Liver (tissue), 9 donors: ENCODE measurements around the gene BCKDHB. TPM values are rescaled to one million over a fixed set of nuclear protein-coding genes. Genes with fewer than 3 reads are reported as not detected.
A peak's percentile ranks its signal among the peaks of the same experiment; 100 is the strongest.
"Not testable (repeated sequence)": the region's sequence is repeated elsewhere in the genome, so short reads cannot be mapped to it uniquely, and the experiment has no call there.

ENCODE experiments used
- DNase-seq: peaks from one replicate; pipeline ENCODE4 v3.0.0-alpha.2; 2017; ENCODE audit warnings: low spot score
- H3K27ac ChIP-seq, 2 donors: one replicate each; pipeline ENCODE4 v1.7.0; 2013; ENCODE audit warnings: inconsistent platforms in 2 of 2, low read length in 2 of 2, control low read depth in 1 of 2, low read depth in 1 of 2, mild to moderate bottlenecking in 1 of 2
- H3K27me3 ChIP-seq, 4 donors: one replicate each; pipeline versions ENCODE4 v1.6.1 to v1.7.0; 2013; ENCODE audit warnings: low read length in 3 of 4, inconsistent platforms in 1 of 4, mild to moderate bottlenecking in 1 of 4, moderate library complexity in 1 of 4; ENCODE audit not compliant: control insufficient read depth in 4 of 4, insufficient read depth in 4 of 4
- H3K36me3 ChIP-seq, 4 donors: one replicate each; pipeline versions ENCODE4 v1.6.1 to v1.7.0; 2013; ENCODE audit warnings: low read length in 3 of 4, mild to moderate bottlenecking in 3 of 4, low read depth in 1 of 4, moderate library complexity in 1 of 4; ENCODE audit not compliant: control insufficient read depth in 4 of 4, insufficient read depth in 3 of 4
- H3K4me1 ChIP-seq, 4 donors: one replicate each; pipeline versions ENCODE4 v1.6.1 to v1.7.0; 2013; ENCODE audit warnings: low read length in 3 of 4, mild to moderate bottlenecking in 3 of 4, moderate library complexity in 1 of 4; ENCODE audit not compliant: control insufficient read depth in 4 of 4, insufficient read depth in 4 of 4
- H3K4me3 ChIP-seq, 3 donors: one replicate each; pipeline versions ENCODE4 v1.6.1 to v1.7.0; 2013; ENCODE audit warnings: low read length in 3 of 3, control low read depth in 1 of 3, low read depth in 1 of 3, mild to moderate bottlenecking in 1 of 3
- H3K9ac ChIP-seq, 2 donors: one replicate each; pipeline ENCODE4 v1.7.0; 2013; ENCODE audit warnings: low read length in 2 of 2, mild to moderate bottlenecking in 2 of 2, moderate library complexity in 2 of 2, control low read depth in 1 of 2, low read depth in 1 of 2
- H3K9me3 ChIP-seq, 4 donors: one replicate each; pipeline versions ENCODE4 v1.6.1 to v1.7.0; 2013; ENCODE audit warnings: low read length in 3 of 4; ENCODE audit not compliant: control insufficient read depth in 4 of 4
- CTCF ChIP-seq: fragments of 150-350 bp; IDR thresholded peaks from 2 replicates; pipeline ENCODE4 v1.5.1; 2017; ENCODE audit warnings: improper control_type of control experiment, low read depth, low read length; ENCODE audit not compliant: missing input control
- EGR1 ChIP-seq, 2 donors: IDR thresholded peaks; 2 replicates each; pipeline ENCODE4 v1.6.1; 2016 to 2018; ENCODE audit warnings: antibody characterized with exemption in 2 of 2, low read depth in 2 of 2
- FOXA1 ChIP-seq: IDR thresholded peaks from 2 replicates; pipeline ENCODE4 v1.6.1; 2016; ENCODE audit warnings: antibody characterized with exemption
- FOXA2 ChIP-seq: IDR thresholded peaks from 2 replicates; pipeline ENCODE4 v1.6.1; 2016; ENCODE audit warnings: antibody characterized with exemption
- GABPA ChIP-seq, 2 donors: IDR thresholded peaks in 1 of 2; conservative IDR thresholded peaks in 1 of 2; 2 replicates each; pipeline ENCODE4 v1.6.1; 2016; ENCODE audit warnings: antibody characterized with exemption in 2 of 2, mild to moderate bottlenecking in 1 of 2, moderate library complexity in 1 of 2
- HNF4A ChIP-seq, 2 donors: conservative IDR thresholded peaks; 2 replicates each; pipeline ENCODE4 v1.6.1; 2016; ENCODE audit warnings: antibody characterized with exemption in 2 of 2, mild to moderate bottlenecking in 2 of 2
- JUND ChIP-seq, 2 donors: IDR thresholded peaks; 2 replicates each; pipeline ENCODE4 v1.6.1; 2016; ENCODE audit warnings: antibody characterized with exemption in 2 of 2
- MAX ChIP-seq: IDR thresholded peaks from 2 replicates; pipeline ENCODE4 v1.6.1; 2016; ENCODE audit warnings: antibody characterized with exemption
- NR2F2 ChIP-seq: IDR thresholded peaks from 2 replicates; pipeline ENCODE4 v1.6.1; 2016; ENCODE audit warnings: antibody characterized with exemption
- RAD21 ChIP-seq, 2 donors: IDR thresholded peaks; 2 replicates each; pipeline ENCODE4 v1.6.1; 2016; ENCODE audit warnings: antibody characterized with exemption in 2 of 2, mild to moderate bottlenecking in 2 of 2
- REST ChIP-seq: IDR thresholded peaks from 2 replicates; pipeline ENCODE4 v1.6.1; 2016; ENCODE audit warnings: antibody characterized with exemption, mild to moderate bottlenecking
- RXRA ChIP-seq, 2 donors: IDR thresholded peaks; 2 replicates each; pipeline ENCODE4 v1.6.1; 2017 to 2018; ENCODE audit warnings: antibody characterized with exemption in 2 of 2, mild to moderate bottlenecking in 1 of 2
- SP1 ChIP-seq: IDR thresholded peaks from 2 replicates; pipeline ENCODE4 v1.6.1; 2018; ENCODE audit warnings: antibody characterized with exemption, mild to moderate bottlenecking
- TAF1 ChIP-seq: conservative IDR thresholded peaks from 2 replicates; pipeline ENCODE4 v1.6.1; 2016; ENCODE audit warnings: antibody characterized with exemption, mild to moderate bottlenecking
- YY1 ChIP-seq: IDR thresholded peaks from 2 replicates; pipeline ENCODE4 v1.6.1; 2016; ENCODE audit warnings: antibody characterized with exemption, mild to moderate bottlenecking
- ZBTB33 ChIP-seq: IDR thresholded peaks from 2 replicates; pipeline ENCODE4 v1.6.1; 2016; ENCODE audit warnings: antibody characterized with exemption
- WGBS: extraction: QIAGEN DNeasy Blood & Tissue Kit; methylation state at CpG from one replicate; pipeline ENCODE4 v1.1.7; 2013; 5-methylcytosine and 5-hydroxymethylcytosine counted together
- polyA plus RNA-seq, 2 donors: library from polyadenylated mRNA; stranded (reverse) in 1 of 2; unstranded in 1 of 2; fragments of 200-250 nt in 1 of 2; fragments of >200 nt in 1 of 2; fragmentation: Nextera tagmentation in 1 of 2; extraction: Ambion mirVana in 1 of 2; gene quantifications; one replicate each; pipeline versions ENCODE4 v1.2.1 to v1.2.3, GENCODE V29; 2013 to 2015
- total RNA-seq, 2 donors: library from RNA; depleted of rRNA; stranded (reverse); fragments of >200 nt; gene quantifications; one replicate each; pipeline ENCODE4 v1.2.3, GENCODE V29; 2014
- TF ChIP-seq, protein P1 (sequence below): IDR thresholded peaks from 2 replicates; pipeline ENCODE4 v1.6.1; 2016; ENCODE audit warnings: antibody characterized with exemption
- donor health status: healthy.
- donor health status: healthy.
- donor health status: healthy.
- donor health status: healthy.
- donor health status: healthy.

The BCKDHB gene
- total and polyA plus RNA-seq, 4 donors, result 13.0 to 74.8 (median 31.6) TPM

DNA sequence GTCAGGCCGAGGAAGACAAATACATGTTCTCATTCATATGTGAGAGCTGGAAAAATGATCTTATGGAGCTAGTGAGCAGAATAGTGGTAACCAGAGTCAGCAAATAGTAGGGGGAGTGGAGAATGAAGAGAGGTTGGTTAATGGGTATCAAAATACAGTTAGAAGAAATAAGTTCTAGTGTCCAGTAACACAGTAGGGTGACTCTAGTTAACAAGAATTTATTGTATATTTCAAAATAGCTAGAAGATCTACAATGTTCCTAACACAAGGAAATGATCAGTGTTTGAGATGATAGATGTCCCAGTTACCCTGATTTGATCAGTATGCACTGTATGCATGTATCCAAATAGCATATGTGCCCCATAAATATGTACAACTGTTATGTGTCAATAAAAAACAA lies 128.4 kb downstream of the BCKDHB start:
- H3K36me3 ChIP-seq, result no peaks in the 10 kb centered on the region
- WGBS, result 94% methylated on average over 1 of the region's 1 CpG
- TF ChIP-seq YY1 (no peak), RXRA (IDR thresholded peaks at IDR 0.05) (no peak), GABPA (IDR thresholded peaks at IDR 0.05 in 1 of 2, conservative IDR thresholded peaks at IDR 0.05 in 1 of 2) (no peak), FOXA1 (no peak), JUND (IDR thresholded peaks at IDR 0.05) (no peak), HNF4A (conservative IDR thresholded peaks at IDR 0.05) (no peak), SP1 (no peak), MAX (no peak)
- TF ChIP-seq, protein P1, sequence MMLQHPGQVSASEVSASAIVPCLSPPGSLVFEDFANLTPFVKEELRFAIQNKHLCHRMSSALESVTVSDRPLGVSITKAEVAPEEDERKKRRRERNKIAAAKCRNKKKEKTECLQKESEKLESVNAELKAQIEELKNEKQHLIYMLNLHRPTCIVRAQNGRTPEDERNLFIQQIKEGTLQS, result no peak

DNA sequence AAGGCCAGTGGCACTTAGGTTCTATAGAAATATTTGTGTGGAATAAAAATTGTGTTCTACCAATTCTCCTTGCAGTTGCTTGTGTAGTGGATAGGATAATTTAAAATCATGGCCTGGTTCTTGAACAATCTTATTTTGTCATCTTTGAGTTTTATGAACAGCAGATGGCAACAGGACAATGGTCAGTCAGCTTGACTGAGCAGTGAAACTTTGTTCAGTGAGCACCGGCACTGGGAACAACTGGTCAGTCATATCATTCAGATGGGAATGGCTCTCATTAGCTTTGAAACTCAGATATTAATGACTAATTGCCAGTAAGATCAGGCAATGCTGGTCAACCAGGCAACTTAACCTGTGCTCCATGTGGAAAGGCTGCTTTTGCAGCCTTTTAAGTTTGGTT lies 129.2 kb downstream of the BCKDHB start:
- no peak for DNase-seq
- TF ChIP-seq RAD21 (IDR thresholded peaks at IDR 0.05), result peak in 1 of 2 donors; percentile 24
- TF ChIP-seq HNF4A (conservative IDR thresholded peaks at IDR 0.05), result no peak
- no peak for TF ChIP-seq FOXA2
- Histone ChIP-seq H3K4me1 (no peaks in the 10 kb centered on the region), H3K36me3 (no peaks in the 10 kb centered on the region), H3K27me3 (no peaks in the 10 kb centered on the region), H3K4me3 (no peak overlapping the region), H3K9ac (no peak overlapping the region), H3K27ac (no peak overlapping the region), H3K9me3 (no peaks in the 10 kb centered on the region)
- WGBS, result 76% methylated on average over 1 of the region's 1 CpG

More for the DNA sequence above, 128.4 kb downstream of the BCKDHB start:
- Histone ChIP-seq H3K4me1 (no peaks in the 10 kb centered on the region), H3K27me3 (no peaks in the 10 kb centered on the region), H3K27ac (no peak overlapping the region), H3K9ac (no peak overlapping the region), H3K9me3 (no peaks in the 10 kb centered on the region), H3K4me3 (no peak overlapping the region)
- DNase-seq, result no peak

- WGBS, result 98% methylated on average over 2 of the region's 2 CpGs
- H3K27me3 ChIP-seq, DNase-seq, H3K4me3 ChIP-seq, H3K4me1 ChIP-seq, H3K27ac ChIP-seq, H3K9ac ChIP-seq, H3K9me3 ChIP-seq, H3K36me3 ChIP-seq: not testable (repeated sequence)
Measured at GRCh38 chr6:80238754-80239153, 132.3 kb downstream of the BCKDHB start.

GRCh38 chr6:80245043-80245442 lies 138.6 kb downstream of the BCKDHB start:
- Histone ChIP-seq H3K9me3 (no peaks in the 10 kb centered on the region), H3K27ac (no peak overlapping the region), H3K27me3 (no peaks in the 10 kb centered on the region), H3K36me3 (no peaks in the 10 kb centered on the region), H3K4me1 (no peaks in the 10 kb centered on the region), H3K9ac (no peak overlapping the region), H3K4me3 (no peak overlapping the region)
- DNase-seq, result no peak
- WGBS, result 89% methylated on average over 2 of the region's 2 CpGs
- TF ChIP-seq GABPA (IDR thresholded peaks at IDR 0.05 in 1 of 2, conservative IDR thresholded peaks at IDR 0.05 in 1 of 2) (no peak), JUND (IDR thresholded peaks at IDR 0.05) (no peak), FOXA2 (no peak), TAF1 (no peak), NR2F2 (no peak), MAX (no peak), REST (no peak), EGR1 (IDR thresholded peaks at IDR 0.05; ENCODE audit: low read depth in 2 of 2) (no peak), ZBTB33 (no peak), FOXA1 (no peak), YY1 (no peak), CTCF (no peak)
